Neural progenitor cell (in vitro differentiated cells): ENCODE measurements around the gene TXNDC5.

Experiments
- EZH2phosphoT487 ChIP-seq: fragments of 200-600 bp; sonication (generic); IDR thresholded peaks from 2 replicates; pipeline ENCODE4 v1.6.1; 2017; ENCODE audit warnings: antibody characterized with exemption
- TF ChIP-seq, protein P1 (sequence below): fragments of 200-600 bp; sonication (generic); IDR thresholded peaks from 2 replicates; pipeline ENCODE4 v1.5.1; 2017; ENCODE audit warnings: antibody characterized with exemption, mild to moderate bottlenecking

DNA sequence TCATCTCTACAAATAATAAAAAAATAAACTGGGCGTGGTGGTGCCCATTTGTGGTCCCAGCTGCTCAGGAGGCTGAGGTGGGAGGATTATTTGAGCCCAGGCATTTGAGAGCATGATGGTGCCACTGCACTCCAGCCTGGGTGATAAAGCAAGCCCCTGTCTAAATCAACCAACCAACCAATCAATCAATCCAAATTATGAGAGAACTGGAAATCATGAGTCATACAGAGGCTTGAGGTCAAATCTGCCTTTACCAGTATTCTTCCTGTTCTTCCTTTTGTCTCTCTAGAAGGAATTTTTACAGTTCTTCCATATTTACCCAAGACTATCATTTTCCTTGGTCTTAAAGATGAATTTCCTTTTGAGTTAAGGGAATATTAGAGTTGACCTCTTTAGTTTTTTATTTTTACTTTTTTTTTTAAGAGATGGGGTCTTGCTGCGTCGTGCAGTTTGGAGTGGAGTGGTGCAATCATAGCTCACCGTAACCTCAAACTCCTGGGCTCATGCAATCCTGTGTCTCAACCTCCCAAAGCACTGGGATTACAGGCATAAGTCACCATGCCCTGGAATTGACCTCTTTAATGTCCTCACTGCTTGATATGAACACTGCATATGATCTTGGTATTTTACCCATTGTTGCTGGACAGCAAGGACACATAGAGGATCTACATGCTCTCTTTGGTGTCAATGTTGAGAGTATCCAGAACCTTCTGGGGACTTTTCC is 44.1 kb upstream of the TXNDC5 start:
- TF ChIP-seq, protein P1, sequence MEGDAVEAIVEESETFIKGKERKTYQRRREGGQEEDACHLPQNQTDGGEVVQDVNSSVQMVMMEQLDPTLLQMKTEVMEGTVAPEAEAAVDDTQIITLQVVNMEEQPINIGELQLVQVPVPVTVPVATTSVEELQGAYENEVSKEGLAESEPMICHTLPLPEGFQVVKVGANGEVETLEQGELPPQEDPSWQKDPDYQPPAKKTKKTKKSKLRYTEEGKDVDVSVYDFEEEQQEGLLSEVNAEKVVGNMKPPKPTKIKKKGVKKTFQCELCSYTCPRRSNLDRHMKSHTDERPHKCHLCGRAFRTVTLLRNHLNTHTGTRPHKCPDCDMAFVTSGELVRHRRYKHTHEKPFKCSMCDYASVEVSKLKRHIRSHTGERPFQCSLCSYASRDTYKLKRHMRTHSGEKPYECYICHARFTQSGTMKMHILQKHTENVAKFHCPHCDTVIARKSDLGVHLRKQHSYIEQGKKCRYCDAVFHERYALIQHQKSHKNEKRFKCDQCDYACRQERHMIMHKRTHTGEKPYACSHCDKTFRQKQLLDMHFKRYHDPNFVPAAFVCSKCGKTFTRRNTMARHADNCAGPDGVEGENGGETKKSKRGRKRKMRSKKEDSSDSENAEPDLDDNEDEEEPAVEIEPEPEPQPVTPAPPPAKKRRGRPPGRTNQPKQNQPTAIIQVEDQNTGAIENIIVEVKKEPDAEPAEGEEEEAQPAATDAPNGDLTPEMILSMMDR = no peak
- no peak for TF ChIP-seq EZH2phosphoT487
